GM23338 (cell line): Measurements from ENCODE around the gene GRK7. TPM values are rescaled to one million over a fixed set of nuclear protein-coding genes. Genes with fewer than 3 reads are reported as not detected.

Source experiments
- ATAC-seq: fragments of 200-7000 bp; cut with Tn5 transposase; 3 replicates; pipeline ENCODE4 v1.9.1; 2020
- DNase-seq: peaks from one replicate; pipeline ENCODE4 v3.0.0-alpha.2; 2015; ENCODE audit warnings: low spot score
- H2AFZ ChIP-seq: fragments of 200-600 bp; sonication (generic); 2 replicates; pipeline ENCODE4 v1.8.0; 2016; ENCODE audit warnings: antibody characterized with exemption, mild to moderate bottlenecking, moderate library complexity
- H3F3A ChIP-seq: fragments of 200-600 bp; sonication (generic); replicated peaks from 2 replicates; pipeline ENCODE4 v1.8.0; 2017; ENCODE audit warnings: antibody characterized with exemption, mixed run types, low read depth
- H3K27ac ChIP-seq: fragments of 200-600 bp; sonication (generic); 2 replicates; pipeline ENCODE4 v1.6.1; 2016; ENCODE audit warnings: low read depth
- H3K27me3 ChIP-seq: fragments of 200-600 bp; sonication (generic); 2 replicates; pipeline ENCODE4 v1.8.0; 2016; ENCODE audit warnings: mild to moderate bottlenecking, mixed run types, moderate library complexity; ENCODE audit not compliant: insufficient read depth
- H3K36me3 ChIP-seq: fragments of 200-600 bp; sonication (generic); 2 replicates; pipeline ENCODE4 v1.8.0; 2016; ENCODE audit warnings: mild to moderate bottlenecking; ENCODE audit not compliant: insufficient read depth
- H3K4me1 ChIP-seq: fragments of 200-600 bp; sonication (generic); 2 replicates; pipeline ENCODE4 v1.8.0; 2016; ENCODE audit warnings: mild to moderate bottlenecking, moderate library complexity; ENCODE audit not compliant: insufficient read depth
- H3K4me2 ChIP-seq: fragments of 200-600 bp; sonication (generic); 2 replicates; pipeline ENCODE4 v1.7.1; 2017; ENCODE audit warnings: mixed run types
- H3K4me3 ChIP-seq: fragments of 200-600 bp; sonication (generic); 2 replicates; pipeline ENCODE4 v1.6.1; 2016; ENCODE audit warnings: mixed run types
- H3K79me2 ChIP-seq: fragments of 200-600 bp; sonication (generic); replicated peaks from 2 replicates; pipeline ENCODE4 v1.8.0; 2017; ENCODE audit warnings: mild to moderate bottlenecking; ENCODE audit not compliant: insufficient read depth
- H3K9me2 ChIP-seq: fragments of 200-600 bp; sonication (generic); 2 replicates; pipeline ENCODE4 v1.8.0; 2017; ENCODE audit not compliant: insufficient read depth
- H4K20me1 ChIP-seq: fragments of 200-600 bp; sonication (generic); replicated peaks from 2 replicates; pipeline ENCODE4 v1.8.0; 2017; ENCODE audit warnings: mild to moderate bottlenecking; ENCODE audit not compliant: insufficient read depth
- H3K27ac Mint-ChIP-seq: 2 replicates; pipeline ENCODE4 v1.8.0; 2020; ENCODE audit warnings: inconsistent platforms, mild to moderate bottlenecking, moderate library complexity, mixed read lengths
- H3K27me3 Mint-ChIP-seq: 3 replicates; pipeline ENCODE4 v1.8.0; 2022; ENCODE audit warnings: low read depth, mild to moderate bottlenecking, moderate library complexity, mixed read lengths, inconsistent platforms; ENCODE audit not compliant: insufficient read depth, poor library complexity
- H3K36me3 Mint-ChIP-seq: 3 replicates; pipeline ENCODE4 v1.8.0; 2021; ENCODE audit warnings: low read depth, mild to moderate bottlenecking, inconsistent platforms, moderate library complexity, mixed read lengths
- H3K4me1 Mint-ChIP-seq: 3 replicates; pipeline ENCODE4 v1.8.0; 2020; ENCODE audit warnings: mild to moderate bottlenecking, inconsistent platforms, mixed read lengths
- H3K4me3 Mint-ChIP-seq: 3 replicates; pipeline ENCODE4 v1.8.0; 2021; ENCODE audit warnings: moderate library complexity, mild to moderate bottlenecking, inconsistent platforms, mixed read lengths
- H3K9me3 Mint-ChIP-seq: 3 replicates; pipeline ENCODE4 v1.8.0; 2020; ENCODE audit warnings: moderate library complexity, mild to moderate bottlenecking, inconsistent platforms, mixed read lengths
- CREB1 ChIP-seq: fragments of 250-450 bp; sonication (Bioruptor Pico); IDR thresholded peaks from 2 replicates; pipeline ENCODE4 v1.5.0; 2020; ENCODE audit warnings: low read depth, mild to moderate bottlenecking, moderate library complexity
- CTCF ChIP-seq, 2 experiments: fragments of 200-600 bp in 1 of 2; sonication (generic) in 1 of 2; conservative IDR thresholded peaks; 2 replicates each; pipeline versions ENCODE4 v1.5.1 to v1.6.1; 2016 to 2017; ENCODE audit warnings: antibody characterized with exemption in 2 of 2, low read depth in 2 of 2, mild to moderate bottlenecking in 2 of 2, moderate library complexity in 1 of 2
- EZH2 ChIP-seq: fragments of 200-600 bp; sonication (generic); IDR thresholded peaks from one replicate; pipeline ENCODE4 v1.8.0; 2017; ENCODE audit warnings: antibody characterized with exemption, mild to moderate bottlenecking, low read depth; ENCODE audit not compliant: unreplicated experiment
- EZH2phosphoT487 ChIP-seq: fragments of 200-600 bp; sonication (generic); IDR thresholded peaks from one replicate; pipeline ENCODE4 v1.8.1; 2018; ENCODE audit warnings: antibody characterized with exemption; ENCODE audit not compliant: unreplicated experiment
- JUNB ChIP-seq: IDR thresholded peaks from one replicate; pipeline ENCODE4 v1.6.1; 2016; ENCODE audit warnings: antibody characterized with exemption; ENCODE audit not compliant: unreplicated experiment
- NANOG ChIP-seq: IDR thresholded peaks from 2 replicates; pipeline ENCODE4 v1.6.1; 2016; ENCODE audit warnings: antibody characterized with exemption, borderline replicate concordance
- POLR2AphosphoS5 ChIP-seq: IDR thresholded peaks from 2 replicates; pipeline ENCODE4 v1.6.1; 2016; ENCODE audit warnings: antibody characterized with exemption, low read depth
- REST ChIP-seq: IDR thresholded peaks from one replicate; pipeline ENCODE4 v1.6.1; 2018; ENCODE audit warnings: antibody characterized with exemption; ENCODE audit not compliant: unreplicated experiment
- STAT1 ChIP-seq: IDR thresholded peaks from one replicate; pipeline ENCODE4 v1.6.1; 2016; ENCODE audit warnings: antibody characterized with exemption; ENCODE audit not compliant: unreplicated experiment
- ZNF114 ChIP-seq: fragments of 250-450 bp; sonication (Bioruptor Pico); IDR thresholded peaks from 2 replicates; pipeline ENCODE4 v1.5.0; 2020; ENCODE audit warnings: mild to moderate bottlenecking, moderate library complexity
- ZNF331 ChIP-seq: fragments of 250-450 bp; sonication (Bioruptor Pico); IDR thresholded peaks from 2 replicates; pipeline ENCODE4 v1.5.0; 2020; ENCODE audit warnings: low read depth, mild to moderate bottlenecking, moderate library complexity
- polyA plus RNA-seq: library from polyadenylated mRNA; unstranded; fragments of >200 nt; fragmentation: Nextera tagmentation; extraction: Ambion mirVana; gene quantifications from 2 replicates; pipeline ENCODE4 v1.2.1, GENCODE V29; 2016
- total RNA-seq: library from RNA; depleted of rRNA; stranded (reverse); fragments of >200 nt; shearing (Covaris generic); gene quantifications from 2 replicates; pipeline ENCODE4 v1.2.3, GENCODE V29; 2014
- TF ChIP-seq, protein P1 (sequence below): IDR thresholded peaks from 2 replicates; pipeline ENCODE4 v1.6.1; 2016; ENCODE audit warnings: antibody characterized with exemption
- TF ChIP-seq, protein P2 (sequence below): fragments of 250-450 bp; sonication (Bioruptor Pico); IDR thresholded peaks from 2 replicates; pipeline ENCODE4 v1.5.0; 2020; ENCODE audit warnings: mild to moderate bottlenecking, moderate library complexity

The GRK7 gene
- total and polyA plus RNA-seq, 2 experiments from 2014 or later: not detected

DNA sequence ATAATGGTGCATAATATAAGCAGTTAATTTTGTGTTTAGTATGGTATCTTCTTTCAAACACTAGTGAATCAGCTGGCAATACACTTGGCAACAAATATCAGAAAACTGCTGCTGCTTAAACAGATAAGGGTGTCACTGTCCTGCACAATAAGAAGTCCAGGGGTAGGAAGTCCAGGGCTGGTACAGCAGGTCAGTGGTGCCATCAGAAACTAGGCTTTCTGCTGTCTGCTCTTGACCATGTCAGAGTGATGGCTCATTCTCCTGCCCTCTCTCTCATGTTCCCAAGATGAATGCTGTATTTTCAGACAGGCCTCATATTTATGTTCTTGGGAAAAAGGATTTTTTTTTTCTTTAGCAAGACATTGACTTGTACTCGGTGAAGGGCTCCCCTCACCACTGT is 9.2 kb upstream of the GRK7 start:
- Histone ChIP-seq H3K4me3 (no peak overlapping the region), H2AFZ (no peak overlapping the region), H3K36me3 (no peaks in the 10 kb centered on the region), H3K4me1 (peaks cover 4% of the 10 kb centered on the region; the same call in 1 of the 2 replicates), H3K27ac (no peak overlapping the region), H3F3A (no peaks in the 10 kb centered on the region; the same call in 1 of the 2 replicates), H3K4me2 (no peak overlapping the region), H3K27me3 (no peaks in the 10 kb centered on the region), H3K79me2 (no peaks in the 10 kb centered on the region), H3K9me2 (no peaks in the 10 kb centered on the region), H4K20me1 (peaks cover 10% of the 10 kb centered on the region; the same call in 1 of the 2 replicates)
- TF ChIP-seq EZH2phosphoT487 (no peak), CREB1 (no peak), ZNF331 (CRISPR knock-in tag) (no peak), CTCF (conservative IDR thresholded peaks at IDR 0.05; ENCODE audit: low read depth in 2 of 2) (no peak), POLR2AphosphoS5 (no peak), EZH2 (no peak), NANOG (no peak), STAT1 (no peak), REST (no peak), ZNF114 (CRISPR knock-in tag) (no peak), JUNB (no peak)
- TF ChIP-seq, protein P1, sequence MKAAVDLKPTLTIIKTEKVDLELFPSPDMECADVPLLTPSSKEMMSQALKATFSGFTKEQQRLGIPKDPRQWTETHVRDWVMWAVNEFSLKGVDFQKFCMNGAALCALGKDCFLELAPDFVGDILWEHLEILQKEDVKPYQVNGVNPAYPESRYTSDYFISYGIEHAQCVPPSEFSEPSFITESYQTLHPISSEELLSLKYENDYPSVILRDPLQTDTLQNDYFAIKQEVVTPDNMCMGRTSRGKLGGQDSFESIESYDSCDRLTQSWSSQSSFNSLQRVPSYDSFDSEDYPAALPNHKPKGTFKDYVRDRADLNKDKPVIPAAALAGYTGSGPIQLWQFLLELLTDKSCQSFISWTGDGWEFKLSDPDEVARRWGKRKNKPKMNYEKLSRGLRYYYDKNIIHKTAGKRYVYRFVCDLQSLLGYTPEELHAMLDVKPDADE: no peak
- TF ChIP-seq, protein P2, sequence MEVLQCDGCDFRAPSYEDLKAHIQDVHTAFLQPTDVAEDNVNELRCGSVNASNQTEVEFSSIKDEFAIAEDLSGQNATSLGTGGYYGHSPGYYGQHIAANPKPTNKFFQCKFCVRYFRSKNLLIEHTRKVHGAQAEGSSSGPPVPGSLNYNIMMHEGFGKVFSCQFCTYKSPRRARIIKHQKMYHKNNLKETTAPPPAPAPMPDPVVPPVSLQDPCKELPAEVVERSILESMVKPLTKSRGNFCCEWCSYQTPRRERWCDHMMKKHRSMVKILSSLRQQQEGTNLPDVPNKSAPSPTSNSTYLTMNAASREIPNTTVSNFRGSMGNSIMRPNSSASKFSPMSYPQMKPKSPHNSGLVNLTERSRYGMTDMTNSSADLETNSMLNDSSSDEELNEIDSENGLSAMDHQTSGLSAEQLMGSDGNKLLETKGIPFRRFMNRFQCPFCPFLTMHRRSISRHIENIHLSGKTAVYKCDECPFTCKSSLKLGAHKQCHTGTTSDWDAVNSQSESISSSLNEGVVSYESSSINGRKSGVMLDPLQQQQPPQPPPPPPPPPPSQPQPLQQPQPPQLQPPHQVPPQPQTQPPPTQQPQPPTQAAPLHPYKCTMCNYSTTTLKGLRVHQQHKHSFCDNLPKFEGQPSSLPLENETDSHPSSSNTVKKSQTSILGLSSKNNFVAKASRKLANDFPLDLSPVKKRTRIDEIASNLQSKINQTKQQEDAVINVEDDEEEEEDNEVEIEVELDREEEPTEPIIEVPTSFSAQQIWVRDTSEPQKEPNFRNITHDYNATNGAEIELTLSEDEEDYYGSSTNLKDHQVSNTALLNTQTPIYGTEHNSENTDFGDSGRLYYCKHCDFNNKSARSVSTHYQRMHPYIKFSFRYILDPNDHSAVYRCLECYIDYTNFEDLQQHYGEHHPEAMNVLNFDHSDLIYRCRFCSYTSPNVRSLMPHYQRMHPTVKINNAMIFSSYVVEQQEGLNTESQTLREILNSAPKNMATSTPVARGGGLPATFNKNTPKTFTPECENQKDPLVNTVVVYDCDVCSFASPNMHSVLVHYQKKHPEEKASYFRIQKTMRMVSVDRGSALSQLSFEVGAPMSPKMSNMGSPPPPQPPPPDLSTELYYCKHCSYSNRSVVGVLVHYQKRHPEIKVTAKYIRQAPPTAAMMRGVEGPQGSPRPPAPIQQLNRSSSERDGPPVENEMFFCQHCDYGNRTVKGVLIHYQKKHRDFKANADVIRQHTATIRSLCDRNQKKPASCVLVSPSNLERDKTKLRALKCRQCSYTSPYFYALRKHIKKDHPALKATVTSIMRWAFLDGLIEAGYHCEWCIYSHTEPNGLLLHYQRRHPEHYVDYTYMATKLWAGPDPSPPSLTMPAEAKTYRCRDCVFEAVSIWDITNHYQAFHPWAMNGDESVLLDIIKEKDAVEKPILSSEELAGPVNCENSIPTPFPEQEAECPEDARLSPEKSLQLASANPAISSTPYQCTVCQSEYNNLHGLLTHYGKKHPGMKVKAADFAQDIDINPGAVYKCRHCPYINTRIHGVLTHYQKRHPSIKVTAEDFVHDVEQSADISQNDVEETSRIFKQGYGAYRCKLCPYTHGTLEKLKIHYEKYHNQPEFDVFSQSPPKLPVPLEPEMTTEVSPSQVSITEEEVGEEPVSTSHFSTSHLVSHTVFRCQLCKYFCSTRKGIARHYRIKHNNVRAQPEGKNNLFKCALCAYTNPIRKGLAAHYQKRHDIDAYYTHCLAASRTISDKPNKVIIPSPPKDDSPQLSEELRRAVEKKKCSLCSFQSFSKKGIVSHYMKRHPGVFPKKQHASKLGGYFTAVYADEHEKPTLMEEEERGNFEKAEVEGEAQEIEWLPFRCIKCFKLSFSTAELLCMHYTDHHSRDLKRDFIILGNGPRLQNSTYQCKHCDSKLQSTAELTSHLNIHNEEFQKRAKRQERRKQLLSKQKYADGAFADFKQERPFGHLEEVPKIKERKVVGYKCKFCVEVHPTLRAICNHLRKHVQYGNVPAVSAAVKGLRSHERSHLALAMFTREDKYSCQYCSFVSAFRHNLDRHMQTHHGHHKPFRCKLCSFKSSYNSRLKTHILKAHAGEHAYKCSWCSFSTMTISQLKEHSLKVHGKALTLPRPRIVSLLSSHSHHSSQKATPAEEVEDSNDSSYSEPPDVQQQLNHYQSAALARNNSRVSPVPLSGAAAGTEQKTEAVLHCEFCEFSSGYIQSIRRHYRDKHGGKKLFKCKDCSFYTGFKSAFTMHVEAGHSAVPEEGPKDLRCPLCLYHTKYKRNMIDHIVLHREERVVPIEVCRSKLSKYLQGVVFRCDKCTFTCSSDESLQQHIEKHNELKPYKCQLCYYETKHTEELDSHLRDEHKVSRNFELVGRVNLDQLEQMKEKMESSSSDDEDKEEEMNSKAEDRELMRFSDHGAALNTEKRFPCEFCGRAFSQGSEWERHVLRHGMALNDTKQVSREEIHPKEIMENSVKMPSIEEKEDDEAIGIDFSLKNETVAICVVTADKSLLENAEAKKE (CRISPR knock-in tag): no peak
- Mint-ChIP-seq H3K36me3 (no peaks in the 10 kb centered on the region), H3K27me3 (no peaks in the 10 kb centered on the region), H3K4me1 (no peaks in the 10 kb centered on the region), H3K27ac (no peak overlapping the region), H3K4me3 (no peak overlapping the region), H3K9me3 (no peaks in the 10 kb centered on the region; the same call in 2 of the 3 replicates)
- ATAC-seq (no peak), DNase-seq (no peak)
